Stimulated activated CD8-positive, alpha-beta memory T cell treated with anti-CD3 and anti-CD28 coated beads, Interleukin-7, amount 100 ng/mL, for 48 hours (primary cell): ENCODE results near the gene ABCB6.

ENCODE experiments used
- DNase-seq, 2 donors: peaks; one replicate each; pipeline ENCODE4 v3.0.0-alpha.2; 2020; ENCODE audit warnings: low read depth in 1 of 2; ENCODE audit errors: extremely low read depth in 1 of 2

ABCB6 gene

DNA sequence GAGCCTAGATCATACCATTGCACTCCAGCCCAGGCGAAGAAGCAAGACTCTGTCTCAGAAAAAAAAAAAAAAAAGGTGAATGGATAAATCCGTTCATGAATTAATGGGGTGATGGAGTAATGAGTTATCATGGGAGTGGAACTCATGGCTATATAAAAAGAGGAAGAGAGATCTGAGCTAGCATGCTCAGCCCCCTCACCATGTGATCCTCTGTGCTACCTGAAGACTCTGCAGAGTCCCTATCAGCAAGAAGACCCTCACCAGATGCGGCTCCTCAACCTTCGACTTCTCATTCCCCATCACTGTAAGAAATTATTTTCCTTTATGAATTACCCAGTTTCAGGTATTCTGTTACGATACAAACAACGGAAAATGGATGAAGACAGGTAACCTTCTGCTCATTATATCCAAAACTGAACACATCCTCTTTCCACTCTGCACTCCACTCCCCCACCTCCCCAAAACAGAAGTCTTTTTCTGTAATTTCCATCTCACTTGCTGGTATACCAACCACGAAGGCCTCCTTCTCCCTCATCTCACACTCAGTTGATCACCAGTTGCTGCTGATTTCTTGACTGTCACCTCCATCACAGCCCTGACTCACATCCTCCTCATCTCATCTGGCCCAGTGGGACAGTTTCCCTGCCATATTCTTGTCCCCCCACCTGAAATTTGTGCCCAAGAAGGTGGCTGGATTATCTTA is 31.9 kb downstream of the ABCB6 start:
- no peak for DNase-seq

DNA sequence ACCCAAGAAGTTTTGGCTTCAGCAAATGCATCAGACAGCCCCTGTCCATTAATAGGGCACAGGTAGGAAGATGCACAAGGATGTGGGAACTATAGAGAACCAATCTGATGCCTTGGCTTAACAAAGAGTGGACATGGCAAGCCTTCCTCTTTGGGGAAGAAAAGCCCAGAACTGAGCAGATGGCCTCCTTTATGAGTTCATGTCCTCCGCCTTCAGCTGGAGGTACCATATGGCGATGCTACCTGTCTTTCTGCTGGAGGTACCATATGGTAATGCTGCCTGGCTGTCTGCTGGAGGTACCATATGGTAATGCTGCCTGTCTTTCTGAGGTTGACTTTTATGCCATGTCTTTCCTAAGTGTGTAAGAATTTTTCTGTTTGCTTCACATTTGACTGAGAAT is 34.6 kb downstream of the ABCB6 start:
- no peak for DNase-seq

- no peak for DNase-seq
Observed at GRCh38 chr2:219183151-219183772, 35.5 kb downstream of the ABCB6 start.

- no peak for DNase-seq
Observed at GRCh38 chr2:219182331-219183150, 36.2 kb downstream of the ABCB6 start.

- DNase-seq = no peak
Observed at GRCh38 chr2:219181531-219181930, 37.2 kb downstream of the ABCB6 start.

DNA sequence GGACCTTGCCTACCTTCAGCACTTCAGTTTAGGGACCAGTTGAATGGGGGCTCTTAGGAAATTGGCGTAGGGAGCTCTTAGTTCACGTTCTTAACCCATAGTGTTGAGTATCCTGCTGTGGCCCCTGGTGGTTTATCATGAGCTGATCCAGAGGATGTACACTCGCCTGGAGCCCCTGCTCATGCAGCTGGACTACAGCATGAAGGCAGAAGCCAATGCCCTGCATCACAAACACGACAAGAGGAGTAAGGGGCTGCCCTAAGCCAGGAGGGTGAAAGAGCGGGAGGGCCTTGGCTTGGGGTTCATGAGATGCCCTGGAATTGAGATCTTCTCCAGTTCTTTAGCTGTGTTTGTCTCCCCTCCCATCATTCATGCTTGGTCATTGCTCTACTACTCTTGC is 37.8 kb downstream of the ABCB6 start:
- DNase-seq = no peak

- DNase-seq = no peak
Observed at GRCh38 chr2:219179601-219180465, 38.9 kb downstream of the ABCB6 start.

- no peak for DNase-seq
Observed at GRCh38 chr2:219178377-219179175, 40.2 kb downstream of the ABCB6 start.

- peak in 1 of 2 donors; percentile 61 for DNase-seq
Observed at GRCh38 chr2:219177552-219178376, 41.0 kb downstream of the ABCB6 start, which contains the start of gene RETREG2. RETREG2 (plus strand) TSS chr2:219178275; CDS start chr2:219178353, 78 bp downstream.

DNA sequence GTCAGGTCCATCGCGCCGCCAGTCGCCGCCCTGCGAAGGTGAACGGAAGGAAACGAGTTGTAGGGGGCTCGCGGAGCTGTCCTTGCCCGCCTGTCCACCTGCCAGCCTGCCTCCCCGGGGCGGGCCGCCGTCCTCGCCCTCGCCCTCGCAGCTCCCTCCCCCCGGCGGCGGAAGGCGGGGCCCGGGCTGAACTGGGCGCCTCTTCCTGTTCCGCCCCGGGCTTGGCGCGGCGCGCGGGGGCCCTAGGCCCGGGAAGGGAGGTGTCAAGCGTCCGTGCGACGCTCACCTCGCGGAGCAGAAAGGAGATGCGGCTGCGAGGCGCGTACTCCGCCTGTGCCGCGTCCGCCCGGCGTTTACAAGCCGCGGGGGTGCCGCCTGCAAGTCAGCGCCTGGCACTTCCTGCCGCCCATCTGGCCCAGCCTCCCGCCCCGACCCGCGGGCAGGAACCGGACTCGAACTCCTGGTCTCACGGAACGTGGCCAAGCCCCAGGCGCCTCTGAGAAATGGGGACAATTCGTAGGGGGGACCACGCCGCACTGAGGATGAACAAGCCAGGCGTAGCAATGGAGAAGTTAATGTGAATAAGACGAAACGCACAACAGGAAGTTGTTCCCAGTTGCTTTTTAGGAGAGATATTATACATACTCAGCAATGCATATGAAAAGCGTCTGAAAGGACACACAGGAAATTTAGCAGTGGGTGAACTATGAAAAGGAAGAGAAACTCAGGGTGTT is 41.8 kb downstream of the ABCB6 start, which contains the start of gene CNPPD1:
Gene CNPPD1, minus strand, starts transcription at position 108 of the 734 bp plus-strand sequence. Its CDS starts 97 bp downstream, at position 11.
- DNase-seq = peak; percentile 78 to 81

DNA sequence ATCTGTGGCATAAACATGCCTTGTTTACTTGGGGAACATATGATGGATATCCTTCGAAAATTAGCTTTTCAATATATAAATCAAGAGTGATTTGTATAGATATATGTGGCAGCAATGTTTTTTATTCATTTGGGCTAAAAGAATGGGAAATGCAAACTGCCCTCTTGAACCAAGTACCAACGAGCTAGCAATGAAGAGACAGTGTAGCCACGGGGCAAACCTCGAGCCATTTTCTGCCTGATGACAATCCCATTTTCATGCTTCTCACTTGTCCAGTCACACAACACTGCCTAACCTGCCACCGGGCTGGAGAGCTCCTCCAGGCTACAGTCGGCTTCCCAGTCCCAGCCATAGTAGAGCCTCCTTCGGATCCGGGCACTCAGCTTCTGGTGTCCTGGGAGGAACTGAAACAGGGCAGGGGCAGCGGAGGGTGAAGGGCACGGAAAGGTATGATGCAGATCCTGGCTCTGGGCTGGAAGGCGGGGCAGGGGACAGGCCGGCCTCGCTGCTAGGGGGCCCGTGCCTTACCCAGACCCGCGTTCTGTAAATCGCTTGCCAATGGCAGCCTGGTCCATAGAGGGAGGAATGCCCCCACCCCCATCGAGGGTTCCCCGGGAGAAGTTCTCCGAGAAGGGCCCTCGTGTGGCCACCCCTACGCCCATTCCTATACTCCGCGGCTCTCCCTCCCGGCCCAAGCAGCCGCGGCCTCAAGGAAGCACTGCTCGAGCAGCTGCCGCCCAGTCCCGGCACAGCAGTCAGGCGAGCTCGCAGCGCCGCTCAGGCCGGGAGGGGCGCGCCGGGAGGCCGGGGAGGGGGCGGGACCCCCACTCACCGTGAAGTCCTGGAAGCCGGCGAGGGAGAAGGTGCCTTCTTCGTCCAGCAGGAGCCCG is 42.6 kb downstream of the ABCB6 start:
- DNase-seq = no peak

GRCh38 chr2:219175486-219175885 is 43.3 kb downstream of the ABCB6 start:
- no peak for DNase-seq

GRCh38 chr2:219174801-219175200 is 44.0 kb downstream of the ABCB6 start:
- DNase-seq = no peak

DNA sequence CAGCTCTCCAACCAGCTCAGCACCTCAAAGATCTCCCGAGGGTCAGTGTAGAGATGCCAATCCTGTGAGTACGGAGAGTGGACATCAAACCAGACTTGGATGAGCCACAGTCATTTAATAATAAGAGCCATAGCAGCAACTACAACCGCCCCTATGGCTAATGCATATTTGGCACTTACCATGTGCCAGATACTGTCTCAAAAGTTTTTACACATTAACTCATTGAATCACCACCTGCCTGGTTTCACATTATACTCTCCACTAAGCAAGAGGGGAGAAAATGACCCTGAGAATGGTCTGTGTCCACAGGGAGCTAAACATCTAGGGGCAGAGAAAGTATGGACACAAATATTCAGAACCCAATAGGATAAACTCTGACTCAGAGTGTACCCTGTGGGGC is 44.6 kb downstream of the ABCB6 start:
- DNase-seq = no peak

- no peak for DNase-seq
Observed at GRCh38 chr2:219173176-219173575, 45.6 kb downstream of the ABCB6 start.

- no peak for DNase-seq
Observed at GRCh38 chr2:219172231-219173154, 46.3 kb downstream of the ABCB6 start.
